WTC11 (cell line): Measurements from ENCODE around the gene ACTC1. TPM values are rescaled to one million over a fixed set of nuclear protein-coding genes. Genes with fewer than 3 reads are reported as not detected.

Experiments
- ATAC-seq: fragments of 200-7000 bp; cut with Tn5 transposase; 2 replicates; pipeline ENCODE4 v1.10.0; 2021; ENCODE audit warnings: mild to moderate bottlenecking, moderate library complexity
- CTCF ChIA-PET: fragments of 300-600 bp; sonication (Branson Sonifier 250); formaldehyde crosslinking; loops from one replicate; lab custom pipeline; 2021; ENCODE audit warnings: antibody characterized with exemption; lab: Charles Lee
- POLR2A ChIA-PET: fragments of 350-600 bp; sonication (Branson Sonifier 250); formaldehyde crosslinking; loops from one replicate; lab custom pipeline; 2021; ENCODE audit warnings: antibody characterized with exemption; lab: Charles Lee
- DNase-seq: peaks from one replicate; pipeline ENCODE4 v3.0.0; 2021; ENCODE audit warnings: low spot score
- H3K27ac Mint-ChIP-seq: 2 replicates; pipeline ENCODE4 v1.8.0; 2021; ENCODE audit warnings: mixed read lengths
- H3K27me3 Mint-ChIP-seq: 2 replicates; pipeline ENCODE4 v1.8.0; 2021; ENCODE audit warnings: low read depth, mild to moderate bottlenecking, moderate library complexity, mixed read lengths
- H3K36me3 Mint-ChIP-seq: 2 replicates; pipeline ENCODE4 v1.8.0; 2021; ENCODE audit warnings: mixed read lengths
- H3K4me1 Mint-ChIP-seq: 2 replicates; pipeline ENCODE4 v1.8.0; 2022; ENCODE audit warnings: mixed read lengths
- H3K4me3 Mint-ChIP-seq: 2 replicates; pipeline ENCODE4 v1.8.0; 2021; ENCODE audit warnings: mild to moderate bottlenecking, moderate library complexity, mixed read lengths
- H3K9me3 Mint-ChIP-seq: 2 replicates; pipeline ENCODE4 v1.8.0; 2021; ENCODE audit warnings: mixed read lengths
- ARID4B ChIP-seq: sonication (generic); formaldehyde crosslinking; IDR thresholded peaks from 2 replicates; pipeline ENCODE4 v1.8.0; 2023; ENCODE audit warnings: missing genetic modification reagents, mild to moderate bottlenecking, borderline replicate concordance
- CREB1 ChIP-seq: sonication (generic); formaldehyde crosslinking; IDR thresholded peaks from 2 replicates; pipeline ENCODE4 v1.8.0; 2023; ENCODE audit warnings: mild to moderate bottlenecking, missing genetic modification reagents
- CREM ChIP-seq: sonication (generic); formaldehyde crosslinking; IDR thresholded peaks from 2 replicates; pipeline ENCODE4 v1.8.1; 2022; ENCODE audit warnings: mild to moderate bottlenecking, missing genetic modification reagents, moderate library complexity
- E2F5 ChIP-seq: sonication (generic); formaldehyde crosslinking; IDR thresholded peaks from 2 replicates; pipeline ENCODE4 v1.8.1; 2022; ENCODE audit warnings: mild to moderate bottlenecking, moderate library complexity, missing genetic modification reagents
- FOXK1 ChIP-seq: sonication (generic); formaldehyde crosslinking; IDR thresholded peaks from 2 replicates; pipeline ENCODE4 v1.8.0; 2022; ENCODE audit warnings: mild to moderate bottlenecking, moderate library complexity, missing genetic modification reagents
- MAX ChIP-seq: sonication (generic); formaldehyde crosslinking; IDR thresholded peaks from 2 replicates; pipeline ENCODE4 v1.8.0; 2022; ENCODE audit warnings: mild to moderate bottlenecking, missing genetic modification reagents
- MLX ChIP-seq: sonication (generic); formaldehyde crosslinking; IDR thresholded peaks from 2 replicates; pipeline ENCODE4 v1.8.1; 2023; ENCODE audit warnings: mild to moderate bottlenecking, missing genetic modification reagents, moderate library complexity
- PRRX2 ChIP-seq: fragments of 250-450 bp; sonication (Bioruptor Pico); IDR thresholded peaks from 2 replicates; pipeline ENCODE4 v1.8.0; 2021; ENCODE audit warnings: mild to moderate bottlenecking
- RORB ChIP-seq: fragments of 250-450 bp; sonication (Bioruptor Pico); IDR thresholded peaks from 2 replicates; pipeline ENCODE4 v1.9.0; 2021; ENCODE audit warnings: mild to moderate bottlenecking
- STAT6 ChIP-seq: sonication (generic); formaldehyde crosslinking; conservative IDR thresholded peaks from 2 replicates; pipeline ENCODE4 v1.8.1; 2023; ENCODE audit warnings: mild to moderate bottlenecking, low read depth, missing genetic modification reagents, moderate library complexity
- ZBTB43 ChIP-seq: sonication (generic); formaldehyde crosslinking; IDR thresholded peaks from 2 replicates; pipeline ENCODE4 v1.8.1; 2023; ENCODE audit warnings: mild to moderate bottlenecking, missing genetic modification reagents
- ZNF121 ChIP-seq: sonication (generic); formaldehyde crosslinking; IDR thresholded peaks from 2 replicates; pipeline ENCODE4 v1.8.0; 2023; ENCODE audit warnings: missing genetic modification reagents
- ZNF219 ChIP-seq: sonication (generic); formaldehyde crosslinking; IDR thresholded peaks from 2 replicates; pipeline ENCODE4 v1.8.0; 2023; ENCODE audit warnings: missing genetic modification reagents, mild to moderate bottlenecking, borderline replicate concordance
- ZSCAN18 ChIP-seq: fragments of 250-450 bp; sonication (Bioruptor Pico); IDR thresholded peaks from 2 replicates; pipeline ENCODE4 v2.1.2; 2022; ENCODE audit warnings: mild to moderate bottlenecking, moderate library complexity
- total RNA-seq: library from RNA; stranded (reverse); gene quantifications from 3 replicates; pipeline ENCODE4 v1.2.3, GENCODE V29; 2021

Gene ACTC1
- total RNA-seq, 1 experiment from 2014 or later: 12.6 TPM

GRCh38 chr15:34755419-34755773 is 40.0 kb downstream of the ACTC1 start:
- Mint-ChIP-seq H3K36me3 (no peaks in the 10 kb centered on the region), H3K27me3 (peaks cover 78% of the 10 kb centered on the region), H3K27ac (no peak overlapping the region), H3K9me3 (no peaks in the 10 kb centered on the region), H3K4me1 (peaks cover 16% of the 10 kb centered on the region), H3K4me3 (peak overlapping the region; percentile 77)
- DNase-seq (no peak), ATAC-seq (no peak; the same call in 1 of the 2 replicates)
- TF ChIP-seq MLX (CRISPR knock-in tag) (no peak), FOXK1 (CRISPR knock-in tag) (no peak), MAX (CRISPR knock-in tag) (no peak), ZSCAN18 (CRISPR knock-in tag) (no peak), CREM (CRISPR knock-in tag) (no peak), RORB (CRISPR knock-in tag) (no peak), ZNF219 (CRISPR knock-in tag) (no peak), ARID4B (no peak), STAT6 (CRISPR knock-in tag) (no peak), ZBTB43 (CRISPR knock-in tag) (no peak), CREB1 (CRISPR knock-in tag) (no peak), E2F5 (CRISPR knock-in tag) (no peak), PRRX2 (CRISPR knock-in tag) (no peak), ZNF121 (CRISPR knock-in tag) (no peak)
- CTCF ChIA-PET: interaction anchor here (0.6 kb wide), 1 partner anchor 47 kb away, joined by 4 read pairs; no protein-coding TSS in a partner anchor
- POLR2A ChIA-PET: interaction anchor here (0.6 kb wide), 1 partner anchor 10 kb away, joined by 3 read pairs; no protein-coding TSS in a partner anchor
